Panc1 (cell line): ENCODE results near the gene ASB12. TPM values are rescaled to one million over a fixed set of nuclear protein-coding genes. Genes with fewer than 3 reads are reported as not detected.
A peak's percentile ranks its signal among the peaks of the same experiment; 100 is the strongest.
"Not testable (repeated sequence)": the region's sequence is repeated elsewhere in the genome, so short reads cannot be mapped to it uniquely, and the experiment has no call there.

Source experiments
- ATAC-seq: fragments of 200-7000 bp; cut with Tn5 transposase; 2 replicates; pipeline ENCODE4 v1.9.1; 2020; ENCODE audit warnings: mild to moderate bottlenecking, moderate library complexity
- BruUV-seq: library from RNA; stranded (reverse); fragments of 400-500 nt; replicated peaks from 2 replicates; lab custom pipeline; 2021; lab: Mats Ljungman, UMichigan
- CTCF ChIA-PET: fragments of 300-600 bp; sonication (Branson Sonifier 250); formaldehyde crosslinking; loops from one replicate; lab custom pipeline; 2022; ENCODE audit warnings: antibody characterized with exemption; lab: Charles Lee
- POLR2A ChIA-PET: fragments of 300-600 bp; sonication (Branson Sonifier 250); formaldehyde crosslinking; loops from one replicate; lab custom pipeline; 2022; ENCODE audit warnings: antibody characterized with exemption; lab: Charles Lee
- DNase-seq: peaks from one replicate; pipeline ENCODE4 v3.0.0-alpha.2; 2010; ENCODE audit warnings: low read depth, low spot score
- H3K27ac ChIP-seq: 2 replicates; pipeline ENCODE4 v1.5.1; 2011; ENCODE audit warnings: mild to moderate bottlenecking, low read length, inconsistent platforms
- H3K27me3 ChIP-seq: fragments of 200-500 bp; sonication (Bioruptor generic); 2 replicates; pipeline ENCODE4 v1.6.0; 2014; ENCODE audit warnings: low read length, inconsistent platforms; ENCODE audit not compliant: control insufficient read depth, insufficient read depth
- H3K36me3 ChIP-seq: fragments of 200-500 bp; sonication (Bioruptor generic); 2 replicates; pipeline ENCODE4 v1.5.1; 2014; ENCODE audit warnings: inconsistent platforms, mild to moderate bottlenecking, low read length, moderate library complexity; ENCODE audit not compliant: control insufficient read depth, insufficient read depth
- H3K4me1 ChIP-seq: 2 replicates; pipeline ENCODE4 v1.5.1; 2011; ENCODE audit warnings: inconsistent platforms, mild to moderate bottlenecking, low read length, moderate library complexity; ENCODE audit not compliant: control insufficient read depth, insufficient read depth
- H3K4me3 ChIP-seq, 2 experiments: 2 replicates each; pipeline ENCODE4 v1.5.1; 2011 to 2012; ENCODE audit warnings: low read depth in 2 of 2, low read length in 2 of 2, mild to moderate bottlenecking in 2 of 2, inconsistent platforms in 1 of 2, moderate library complexity in 1 of 2
- H3K9me3 ChIP-seq: fragments of 200-500 bp; sonication (Bioruptor generic); 2 replicates; pipeline ENCODE4 v1.5.1; 2014; ENCODE audit warnings: low read depth, mild to moderate bottlenecking, inconsistent platforms, low read length, moderate library complexity; ENCODE audit not compliant: control insufficient read depth, insufficient read depth
- CTCF ChIP-seq: fragments of 450-650 bp; IDR thresholded peaks from 2 replicates; pipeline ENCODE4 v1.5.1; 2017; ENCODE audit warnings: mild to moderate bottlenecking
- REST ChIP-seq, 2 experiments: IDR thresholded peaks; 2 replicates each; pipeline ENCODE4 v1.6.1; 2011 to 2012; ENCODE audit warnings: low read depth in 2 of 2, control low read depth in 1 of 2, low read length in 1 of 2, mild to moderate bottlenecking in 1 of 2, moderate library complexity in 1 of 2; ENCODE audit not compliant: insufficient read depth in 1 of 2
- SIN3A ChIP-seq: IDR thresholded peaks from 2 replicates; pipeline ENCODE4 v1.6.1; 2012; ENCODE audit warnings: low read depth, mild to moderate bottlenecking, low read length, moderate library complexity, borderline replicate concordance; ENCODE audit not compliant: insufficient read depth
- in situ Hi-C: cut with HindIII; loops from 2 replicates; pipeline ENCODE4 v1.10.0; 2016; ENCODE audit warnings: low sequenced_read_pairs, low pct_unique_long_range_greater_than_20kb
- intact Hi-C: fragments of 100-400 bp; cut with micrococcal nuclease; formaldehyde crosslinking; loops from one replicate; pipeline ENCODE4 v1.10.0; 2022; ENCODE audit not compliant: unreplicated experiment
- total RNA-seq: library from RNA; stranded (reverse); gene quantifications from one replicate; pipeline ENCODE4 v1.2.1, GENCODE V29; 2021; ENCODE audit not compliant: unreplicated experiment

Gene ASB12
- total RNA-seq, 1 experiment from 2014 or later = not detected

- ChIA-PET CTCF (no interaction called here), POLR2A (no interaction called here)
- Histone ChIP-seq H3K36me3 (no peaks in the 10 kb centered on the region), H3K9me3 (no peaks in the 10 kb centered on the region), H3K4me1 (no peaks in the 10 kb centered on the region), H3K27ac (no peak overlapping the region), H3K4me3 (no peak overlapping the region), H3K27me3 (no peaks in the 10 kb centered on the region)
- ATAC-seq (no peak), DNase-seq (no peak)
- in situ Hi-C loops = no loop called here
- TF ChIP-seq SIN3A (no peak), CTCF (peak; percentile 20; the same call in 1 of the 2 replicates)
- intact Hi-C loops = no loop called here
- no TSS peak for BruUV-seq
Observed at GRCh38 chrX:64229154-64229553, 1.3 kb downstream of the ASB12 start.

- Histone ChIP-seq H3K27me3 (no peaks in the 10 kb centered on the region), H3K9me3 (no peaks in the 10 kb centered on the region), H3K4me1 (no peaks in the 10 kb centered on the region), H3K36me3 (no peaks in the 10 kb centered on the region), H3K4me3 (no peak overlapping the region), H3K27ac (no peak overlapping the region)
- TF ChIP-seq REST (IDR thresholded peaks at IDR 0.05; ENCODE audit: insufficient read depth in 1 of 2, low read depth in 2 of 2, low read length in 1 of 2) = no peak
- TF ChIP-seq CTCF = no peak
- no peak for TF ChIP-seq SIN3A
- ChIA-PET POLR2A (no interaction called here), CTCF (no interaction called here)
- intact Hi-C loops (no loop called here), in situ Hi-C loops (no loop called here)
- BruUV-seq = no TSS peak
- DNase-seq (no peak), ATAC-seq (no peak)
Observed at GRCh38 chrX:64218023-64218422, 12.4 kb downstream of the ASB12 start.

DNA sequence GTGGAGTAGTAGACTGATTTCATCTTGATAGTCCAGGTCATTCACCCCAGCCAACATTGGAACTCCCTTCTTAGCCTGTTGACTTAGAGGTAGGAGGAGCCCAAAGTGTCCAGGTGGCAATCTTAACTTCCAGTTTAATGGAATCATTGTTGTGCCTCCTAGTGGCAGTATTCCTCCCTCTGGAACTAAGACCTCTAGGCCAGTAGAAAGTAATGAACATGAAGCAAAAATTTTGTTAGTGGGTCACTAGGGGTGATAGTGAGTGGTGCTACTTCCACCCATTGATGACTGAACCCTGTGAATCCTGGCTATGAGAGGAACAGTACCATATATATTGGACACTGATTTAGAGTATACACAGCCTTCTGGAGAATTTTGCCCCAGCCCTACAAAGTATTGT, 16.4 kb downstream of the ASB12 start:
- not testable (repeated sequence) for ATAC-seq

More for the DNA sequence above, 16.4 kb downstream of the ASB12 start:
- POLR2A ChIA-PET, DNase-seq, BruUV-seq, H3K36me3 ChIP-seq, H3K4me3 ChIP-seq, H3K9me3 ChIP-seq, CTCF ChIA-PET, in situ Hi-C loops, intact Hi-C loops, H3K4me1 ChIP-seq, H3K27ac ChIP-seq, H3K27me3 ChIP-seq: not testable (repeated sequence)
- TF ChIP-seq CTCF = peak; percentile 13
